ENCODE measurements around the gene ERICH4. TPM values are rescaled to one million over a fixed set of nuclear protein-coding genes. Genes with fewer than 3 reads are reported as not detected.

The ERICH4 gene
- total RNA-seq, 2 donors from 2014 or later, result not detected

GRCh38 chr19:41412953-41413352 is 30.0 kb upstream of the ERICH4 start:
- intact Hi-C loops (cut with DNase I), result no loop called here
- no peak for DNase-seq (ENCODE audit: low spot score)

GRCh38 chr19:41413947-41414346 is 29.0 kb upstream of the ERICH4 start:
- intact Hi-C loops (cut with DNase I), result no loop called here
- DNase-seq (ENCODE audit: low spot score), result no peak

DNA sequence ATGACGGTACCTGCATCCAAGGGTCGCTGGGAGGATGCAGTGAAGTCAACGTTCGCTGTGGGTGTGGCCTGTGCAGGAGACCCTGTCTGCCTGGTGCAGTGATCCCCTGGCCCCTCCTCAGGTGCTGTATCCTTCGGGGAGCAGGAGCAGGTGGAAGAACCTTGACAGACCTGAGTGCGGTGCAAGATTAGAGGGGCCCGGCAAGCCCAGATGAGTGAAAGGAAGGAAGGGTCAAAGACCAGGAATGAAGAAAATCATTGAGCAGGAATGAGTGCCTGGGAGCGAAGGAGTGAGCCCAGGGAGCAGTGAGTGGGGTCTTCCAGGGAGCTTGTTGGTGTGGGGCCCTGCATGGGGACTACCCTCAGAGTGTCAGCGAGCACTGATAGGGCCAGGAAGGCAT is 28.5 kb upstream of the ERICH4 start:
- DNase-seq (ENCODE audit: low spot score), result no peak
- intact Hi-C loops (cut with DNase I), result no loop called here

DNA sequence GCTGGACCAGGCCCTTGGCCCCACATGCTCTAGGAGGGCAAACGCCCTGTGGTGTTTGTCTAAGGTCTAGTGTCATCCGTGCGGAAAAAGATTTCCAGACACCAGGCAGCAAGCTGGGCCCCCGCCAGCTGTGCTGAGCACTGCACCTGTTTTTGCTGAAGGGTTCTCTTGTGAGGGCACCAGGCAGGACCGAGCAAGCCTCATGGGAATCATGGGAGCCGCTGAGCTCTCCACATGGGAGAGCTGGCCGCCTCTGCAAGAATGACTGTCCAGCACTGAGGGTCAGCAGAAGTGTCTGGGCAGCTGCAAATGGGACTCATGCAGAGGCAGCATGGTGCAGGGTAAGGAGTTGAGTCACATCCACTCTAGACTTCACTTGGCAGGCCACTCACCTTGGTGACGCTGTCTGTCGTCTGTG is 27.8 kb upstream of the ERICH4 start:
- intact Hi-C loops (cut with DNase I), result no loop called here
- DNase-seq (ENCODE audit: low spot score), result no peak

- no peak for DNase-seq (ENCODE audit: low spot score)
- intact Hi-C loops (cut with DNase I), result no loop called here
Measured at GRCh38 chr19:41416194-41416674, 26.7 kb upstream of the ERICH4 start.

DNA sequence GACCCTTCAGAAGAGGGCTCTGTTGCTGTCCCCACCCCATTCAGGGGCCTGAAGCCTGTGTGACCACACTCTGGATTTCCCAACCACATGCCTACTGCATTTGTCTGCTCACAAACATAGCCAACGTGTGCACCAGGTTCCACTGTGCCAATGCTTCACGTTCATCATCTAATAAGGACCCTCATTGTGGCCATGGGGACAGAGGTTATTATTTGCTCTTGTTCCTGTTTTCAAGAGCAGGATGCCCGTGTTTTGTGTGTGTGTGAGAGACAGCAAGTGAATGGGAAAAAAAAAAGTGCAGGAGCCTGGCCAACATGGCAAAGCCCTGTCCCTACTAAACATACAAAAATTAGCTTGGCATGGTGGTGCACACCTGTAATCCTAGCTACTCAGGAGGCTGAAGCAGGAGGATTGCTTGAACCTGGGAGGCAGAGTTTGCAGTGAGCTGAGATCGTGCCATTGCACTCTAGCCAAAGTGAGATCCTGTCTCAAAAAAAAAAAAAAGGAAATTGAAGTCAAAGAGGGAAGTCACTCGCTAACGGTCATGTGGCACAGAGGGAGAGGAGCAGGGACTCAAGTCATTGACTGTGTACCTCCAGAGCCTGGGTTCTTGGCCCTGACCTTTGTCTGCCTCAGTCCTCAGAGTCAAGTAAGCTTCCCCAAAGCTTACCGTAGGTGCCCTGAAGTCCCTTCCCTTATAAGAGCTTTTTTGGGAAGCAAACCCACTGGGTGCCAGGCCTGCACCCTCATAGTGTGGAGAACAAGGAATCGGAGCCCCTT is 22.7 kb upstream of the ERICH4 start:
- DNase-seq (ENCODE audit: low spot score), result no peak
- intact Hi-C loops (cut with DNase I), result no loop called here

DNA sequence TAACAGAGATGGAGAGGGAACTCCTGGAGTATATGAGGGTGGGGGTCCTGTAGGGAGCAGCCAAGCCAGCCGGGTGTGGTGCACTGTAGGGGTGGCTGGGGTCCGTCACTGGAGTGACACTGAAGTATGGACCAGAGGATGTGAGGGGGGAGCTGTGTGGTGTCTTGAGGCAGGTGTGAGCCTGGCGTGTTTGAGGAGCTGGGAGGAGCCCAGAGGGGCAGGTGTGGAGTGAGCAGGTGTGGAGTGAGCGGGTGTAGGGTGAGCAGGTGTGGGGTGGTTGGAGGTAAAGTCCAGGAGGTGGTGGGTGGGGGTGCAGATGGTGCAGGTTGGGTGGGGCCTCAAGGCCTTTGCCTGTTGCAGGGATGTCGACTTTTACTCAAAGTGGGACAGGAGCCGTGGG is 21.6 kb upstream of the ERICH4 start:
- no peak for DNase-seq (ENCODE audit: low spot score)
- intact Hi-C loops (cut with DNase I), result no loop called here

DNA sequence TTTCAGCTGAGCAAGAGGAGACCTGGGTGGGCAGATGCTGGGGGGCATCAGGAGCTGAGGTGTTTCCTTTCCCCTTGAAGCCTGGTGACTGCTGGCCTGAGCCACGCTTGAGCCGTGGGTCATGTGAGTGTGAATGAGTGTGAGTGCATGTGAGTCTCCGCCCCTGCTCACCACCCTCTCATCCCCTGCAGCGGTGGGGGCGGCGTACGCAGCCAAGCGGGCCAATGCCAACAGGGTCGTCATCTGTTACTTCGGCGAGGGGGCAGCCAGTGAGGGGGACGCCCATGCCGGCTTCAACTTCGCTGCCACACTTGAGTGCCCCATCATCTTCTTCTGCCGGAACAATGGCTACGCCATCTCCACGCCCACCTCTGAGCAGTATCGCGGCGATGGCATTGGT is 21.0 kb upstream of the ERICH4 start:
- intact Hi-C loops (cut with DNase I), result no loop called here
- DNase-seq (ENCODE audit: low spot score), result no peak

- intact Hi-C loops (cut with DNase I), result no loop called here
- DNase-seq (ENCODE audit: low spot score), result no peak
Measured at GRCh38 chr19:41422456-41422855, 20.5 kb upstream of the ERICH4 start.

DNA sequence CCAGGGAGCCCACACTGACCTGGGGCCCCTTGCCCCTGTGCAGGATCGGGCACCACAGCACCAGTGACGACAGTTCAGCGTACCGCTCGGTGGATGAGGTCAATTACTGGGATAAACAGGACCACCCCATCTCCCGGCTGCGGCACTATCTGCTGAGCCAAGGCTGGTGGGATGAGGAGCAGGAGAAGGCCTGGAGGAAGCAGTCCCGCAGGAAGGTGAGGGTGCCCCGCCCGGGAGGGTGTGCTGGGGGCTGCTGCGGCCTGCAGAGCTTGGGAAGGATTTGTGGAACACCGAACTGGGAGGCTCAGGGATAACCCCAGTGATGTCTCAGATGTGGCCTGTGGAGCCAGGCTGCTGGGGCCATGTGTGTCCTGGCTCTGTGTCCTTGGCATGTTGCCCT is 20.0 kb upstream of the ERICH4 start:
- intact Hi-C loops (cut with DNase I), result no loop called here
- no peak for DNase-seq (ENCODE audit: low spot score)

DNA sequence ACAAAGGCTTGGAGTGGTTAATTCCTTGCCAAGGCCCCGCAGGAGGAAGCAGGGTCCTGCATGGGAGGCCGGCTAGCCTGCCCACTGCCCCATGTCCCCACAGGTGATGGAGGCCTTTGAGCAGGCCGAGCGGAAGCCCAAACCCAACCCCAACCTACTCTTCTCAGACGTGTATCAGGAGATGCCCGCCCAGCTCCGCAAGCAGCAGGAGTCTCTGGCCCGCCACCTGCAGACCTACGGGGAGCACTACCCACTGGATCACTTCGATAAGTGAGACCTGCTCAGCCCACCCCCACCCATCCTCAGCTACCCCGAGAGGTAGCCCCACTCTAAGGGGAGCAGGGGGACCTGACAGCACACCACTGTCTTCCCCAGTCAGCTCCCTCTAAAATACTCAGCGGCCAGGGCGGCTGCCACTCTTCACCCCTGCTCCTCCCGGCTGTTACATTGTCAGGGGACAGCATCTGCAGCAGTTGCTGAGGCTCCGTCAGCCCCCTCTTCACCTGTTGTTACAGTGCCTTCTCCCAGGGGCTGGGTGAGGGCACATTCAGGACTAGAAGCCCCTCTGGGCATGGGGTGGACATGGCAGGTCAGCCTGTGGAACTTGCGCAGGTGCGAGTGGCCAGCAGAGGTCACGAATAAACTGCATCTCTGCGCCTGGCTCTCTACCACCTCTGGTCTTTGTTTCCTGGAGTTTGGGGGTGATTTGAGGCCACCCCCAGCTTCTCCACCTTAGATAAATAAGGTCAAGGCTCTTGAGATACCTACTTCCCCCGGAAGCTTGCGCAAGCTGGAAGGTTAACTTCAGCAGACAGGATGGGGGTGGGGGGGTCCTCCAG is 18.4 kb upstream of the ERICH4 start:
- intact Hi-C loops (cut with DNase I), result no loop called here

GRCh38 chr19:41425174-41426115 is 17.5 kb upstream of the ERICH4 start:
- intact Hi-C loops (cut with DNase I), result no loop called here
- DNase-seq (ENCODE audit: low spot score), result no peak

More for the DNA sequence above, 18.4 kb upstream of the ERICH4 start:
- DNase-seq (ENCODE audit: low spot score), result no peak

DNA sequence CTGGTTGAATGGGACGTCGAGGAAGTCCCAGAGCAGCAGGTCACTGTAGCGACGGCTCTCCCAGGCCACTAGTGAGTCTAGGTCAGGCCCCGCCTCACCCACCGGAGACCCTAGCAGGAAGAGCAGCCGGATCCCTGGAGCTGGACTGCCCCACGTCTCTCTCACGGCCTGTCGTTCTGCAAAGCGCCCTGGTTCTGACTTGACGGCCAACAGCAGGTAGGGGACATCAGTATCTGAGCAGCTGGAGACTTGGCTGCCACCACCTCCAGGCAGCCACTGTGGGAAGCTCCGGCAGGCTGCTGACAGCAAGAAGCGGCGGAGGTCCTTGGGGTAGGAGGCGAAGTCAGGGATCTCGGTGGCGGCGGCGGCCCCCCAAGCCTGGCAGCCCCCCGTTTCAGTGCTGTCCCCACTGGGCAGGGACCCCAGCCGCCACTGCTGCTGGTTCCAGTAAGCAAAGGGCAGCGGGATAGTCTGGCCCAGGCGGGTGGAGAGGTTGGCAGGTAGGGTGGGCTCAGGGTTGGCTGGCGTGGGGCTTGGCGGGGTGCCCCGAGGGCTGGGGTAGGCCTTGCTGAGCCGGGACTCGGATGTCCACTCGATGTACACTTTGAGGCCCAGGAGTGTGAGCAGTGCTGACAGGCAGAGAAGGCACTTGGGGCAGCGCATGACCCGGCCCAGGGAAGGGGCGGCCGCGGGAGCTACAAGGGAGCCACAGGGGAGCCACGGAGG is 16.7 kb upstream of the ERICH4 start:
- intact Hi-C loops (cut with DNase I), result no loop called here

GRCh38 chr19:41426952-41427646 is 15.9 kb upstream of the ERICH4 start, which contains the start of gene B3GNT8:
Gene B3GNT8 (minus strand): TSS chr19:41427374. CDS start chr19:41426778, 596 bp downstream.
- intact Hi-C loops (cut with DNase I), result no loop called here
- DNase-seq (ENCODE audit: low spot score), result peak; percentile 93

More for the DNA sequence above, 16.7 kb upstream of the ERICH4 start:
- no peak for DNase-seq (ENCODE audit: low spot score)

GRCh38 chr19:41427647-41428480 is 15.1 kb upstream of the ERICH4 start:
- DNase-seq (ENCODE audit: low spot score), result peak; percentile 84
- intact Hi-C loops (cut with DNase I), result no loop called here

DNA sequence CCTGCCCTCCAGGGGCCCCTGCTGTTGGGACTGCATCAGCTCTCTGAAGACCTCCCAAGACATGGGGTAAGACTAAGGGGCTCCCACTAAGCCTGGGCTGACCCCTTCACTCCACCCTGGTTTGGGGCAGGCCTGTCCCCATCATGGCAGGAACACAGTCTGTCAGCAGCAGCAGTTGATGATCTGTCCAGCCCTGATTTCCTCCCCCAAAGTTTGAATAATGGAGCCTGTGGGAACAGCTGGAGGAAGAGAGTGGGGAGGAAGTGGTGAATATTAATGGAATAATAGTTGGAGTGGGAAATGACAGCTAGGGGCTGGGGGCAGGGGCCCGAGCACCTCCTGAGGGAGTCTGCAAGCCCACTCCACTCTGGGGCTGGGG is 14.5 kb upstream of the ERICH4 start:
- no peak for DNase-seq (ENCODE audit: low spot score)
- intact Hi-C loops (cut with DNase I), result no loop called here

DNA sequence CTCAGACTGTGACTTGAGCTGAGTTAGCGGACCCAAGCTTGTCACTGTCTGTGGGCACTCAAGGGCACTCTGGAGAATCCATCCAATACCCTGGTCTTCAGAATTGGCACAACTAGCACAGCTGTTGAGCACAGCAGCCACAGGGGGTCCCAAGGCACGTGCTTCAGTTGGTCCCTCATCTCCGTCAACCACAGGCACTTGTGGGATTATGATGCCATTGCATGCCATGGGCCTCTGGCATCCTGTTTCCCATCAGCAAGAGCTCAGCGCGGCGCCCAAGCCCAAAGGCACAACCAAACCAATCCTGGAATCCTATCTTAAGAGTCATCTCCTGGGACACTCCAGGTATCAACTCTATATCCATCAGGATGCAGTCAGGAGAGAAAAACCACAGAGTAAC is 12.0 kb upstream of the ERICH4 start:
- no peak for DNase-seq (ENCODE audit: low spot score)
- intact Hi-C loops (cut with DNase I), result no loop called here

Measured in posterior vena cava (tissue), 2 donors.